B cell (primary cell): Measurements from ENCODE around the gene CLCN2. TPM values are rescaled to one million over a fixed set of nuclear protein-coding genes. Genes with fewer than 3 reads are reported as not detected.
A peak's percentile ranks its signal among the peaks of the same experiment; 100 is the strongest.

Experiments used
- ATAC-seq: fragments of 200-7000 bp; cut with Tn5 transposase; one replicate; pipeline ENCODE4 v1.10.0; 2021; ENCODE audit warnings: low read depth, mild to moderate bottlenecking, moderate number of reproducible peaks, moderate library complexity
- CTCF ChIA-PET: fragments of 350-600 bp; sonication (Branson Sonifier 250); formaldehyde crosslinking; loops from one replicate; lab custom pipeline; 2021; ENCODE audit warnings: antibody characterized with exemption, inconsistent platforms; lab: Charles Lee
- POLR2A ChIA-PET: fragments of 350-600 bp; sonication (Branson Sonifier 250); formaldehyde crosslinking; loops from one replicate; lab custom pipeline; 2021; ENCODE audit warnings: antibody characterized with exemption; lab: Charles Lee
- DNase-seq: peaks from one replicate; pipeline ENCODE4 v3.0.0; 2013
- H2AFZ ChIP-seq: 2 replicates; pipeline ENCODE4 v1.6.1; 2012; ENCODE audit warnings: mild to moderate bottlenecking, low read depth, low read length; ENCODE audit not compliant: insufficient read depth, poor library complexity, severe bottlenecking
- H3K27ac ChIP-seq, 2 donors: 1 replicate in 1 of 2; 2 replicates in 1 of 2; pipeline ENCODE4 v1.5.1; 2012 to 2013; ENCODE audit warnings: low read length in 2 of 2, mild to moderate bottlenecking in 2 of 2, moderate library complexity in 1 of 2
- H3K27me3 ChIP-seq, 4 experiments: fragments of 200-600 bp in 1 of 4; sonication (generic) in 1 of 4; replicated peaks in 1 of 4; 1 replicate in 2 of 4; 2 replicates in 2 of 4; pipeline versions ENCODE4 v1.6.1 to v1.7.0; 2013 to 2016; ENCODE audit warnings: low read length in 3 of 4, mild to moderate bottlenecking in 2 of 4, mixed read lengths in 1 of 4, moderate library complexity in 1 of 4; ENCODE audit not compliant: insufficient read depth in 4 of 4, control insufficient read depth in 3 of 4; ENCODE audit errors: control extremely low read depth in 1 of 4
- H3K36me3 ChIP-seq, 2 experiments: replicated peaks in 1 of 2; 1 replicate in 1 of 2; 2 replicates in 1 of 2; pipeline versions ENCODE4 v1.6.1 to v1.7.1; 2013; ENCODE audit warnings: low read length in 1 of 2; ENCODE audit not compliant: insufficient read depth in 2 of 2, control insufficient read depth in 1 of 2; ENCODE audit errors: control extremely low read depth in 1 of 2, extremely low read depth in 1 of 2
- H3K4me1 ChIP-seq, 2 donors: fragments of 200-600 bp in 1 of 2; sonication (generic) in 1 of 2; 1 replicate in 1 of 2; 2 replicates in 1 of 2; pipeline versions ENCODE4 v1.5.1 to v1.6.1; 2013 to 2017; ENCODE audit warnings: low read length in 2 of 2; ENCODE audit not compliant: control insufficient read depth in 2 of 2, insufficient read depth in 2 of 2
- H3K4me2 ChIP-seq: replicated peaks from 2 replicates; pipeline ENCODE3; 2012; ENCODE audit warnings: mild to moderate bottlenecking, low read depth, low read length; ENCODE audit not compliant: poor library complexity, severe bottlenecking
- H3K4me3 ChIP-seq, 5 experiments: fragments of 200-600 bp in 1 of 5; sonication (generic) in 1 of 5; 1 replicate in 3 of 5; 2 replicates in 2 of 5; pipeline versions ENCODE4 v1.5.1 to v1.7.0; 2011 to 2016; ENCODE audit warnings: low read length in 4 of 5, mild to moderate bottlenecking in 4 of 5, low read depth in 2 of 5, control low read depth in 1 of 5, moderate library complexity in 1 of 5; ENCODE audit not compliant: insufficient read depth in 1 of 5; ENCODE audit errors: control extremely low read depth in 1 of 5, extremely low read depth in 1 of 5
- H3K79me2 ChIP-seq: fragments of 200-600 bp; sonication (generic); one replicate; pipeline ENCODE4 v1.6.0; 2016; ENCODE audit warnings: low read length; ENCODE audit not compliant: control insufficient read depth, insufficient read depth
- H3K9ac ChIP-seq: fragments of 200-600 bp; sonication (generic); 2 replicates; pipeline ENCODE4 v1.6.1; 2017; ENCODE audit warnings: mild to moderate bottlenecking, low read length, moderate library complexity
- H3K9me3 ChIP-seq, 3 donors: one replicate each; pipeline versions ENCODE4 v1.6.1 to v1.7.1; 2013; ENCODE audit warnings: low read length in 2 of 3; ENCODE audit not compliant: control insufficient read depth in 2 of 3, insufficient read depth in 1 of 3; ENCODE audit errors: control extremely low read depth in 1 of 3
- H4K20me1 ChIP-seq: 2 replicates; pipeline ENCODE4 v1.6.0; 2012; ENCODE audit warnings: mild to moderate bottlenecking, low read length; ENCODE audit not compliant: insufficient read depth, control insufficient read depth, poor library complexity, severe bottlenecking
- H3K27ac Mint-ChIP-seq: one replicate; pipeline ENCODE4 v1.8.0; 2021; ENCODE audit warnings: mixed read lengths
- H3K27me3 Mint-ChIP-seq: one replicate; pipeline ENCODE4 v1.8.0; 2021; ENCODE audit warnings: mixed read lengths
- H3K4me1 Mint-ChIP-seq: one replicate; pipeline ENCODE4 v1.8.0; 2021; ENCODE audit warnings: mixed read lengths
- H3K4me3 Mint-ChIP-seq: one replicate; pipeline ENCODE4 v1.8.0; 2021; ENCODE audit warnings: mixed read lengths
- H3K9me3 Mint-ChIP-seq: one replicate; pipeline ENCODE4 v1.8.0; 2022; ENCODE audit warnings: mixed read lengths; ENCODE audit not compliant: insufficient read depth
- CTCF ChIP-seq: fragments of 200-600 bp; IDR thresholded peaks from one replicate; pipeline ENCODE4 v1.8.0; 2022; ENCODE audit warnings: antibody characterized with exemption, mild to moderate bottlenecking
- EZH2 ChIP-seq: IDR thresholded peaks from 2 replicates; pipeline ENCODE4 v1.6.1; 2012; ENCODE audit warnings: borderline replicate concordance, low read depth, mild to moderate bottlenecking, moderate library complexity, low read length; ENCODE audit not compliant: insufficient read depth, poor library complexity, severe bottlenecking
- WGBS: methylation state at CpG from one replicate; pipeline ENCODE4 v1.1.5; 2013; ENCODE audit warnings: missing lambda C conversion rate; ENCODE audit not compliant: insufficient coverage; 5-methylcytosine and 5-hydroxymethylcytosine counted together
- intact Hi-C: fragments of 100-400 bp; cut with micrococcal nuclease; formaldehyde crosslinking; loops from one replicate; pipeline ENCODE4 v1.10.0; 2022
- polyA plus RNA-seq: library from polyadenylated mRNA; depleted of rRNA; stranded (reverse); fragments of >200 nt; gene quantifications from 2 replicates; pipeline ENCODE4 v1.2.3, GENCODE V29; 2012
- total RNA-seq, 2 donors: library from RNA; stranded (reverse); fragments of 120-200 nt in 1 of 2; gene quantifications; 1 replicate in 1 of 2; 2 replicates in 1 of 2; pipeline versions ENCODE4 v1.2.3 to v1.2.4, GENCODE V29; 2013 to 2022

The CLCN2 gene
- total and polyA plus RNA-seq, 2 donors (not counting 1 experiment from before 2014, with no cell fraction given): 6.1 to 8.1 TPM

- Histone ChIP-seq H3K4me2 (peak overlapping the region; percentile 99), H3K27ac (no peak overlapping the region), H3K9me3 (no peaks in the 10 kb centered on the region), H4K20me1 (peaks cover 25% of the 10 kb centered on the region), H3K36me3 (peaks cover 3 to 46% of the 10 kb centered on the region in 2 experiments), H3K9ac (peak overlapping the region; percentile 89), H2AFZ (no peak overlapping the region), H3K4me1 (peaks cover 12 to 17% of the 10 kb centered on the region in 2 donors), H3K27me3 (no peaks in the 10 kb centered on the region), H3K4me3 (peak overlapping the region in 2 of 5 experiments; percentile 60 to 92), H3K79me2 (peaks cover 32% of the 10 kb centered on the region)
- intact Hi-C loops: no loop called here
- H3K9me3 Mint-ChIP-seq: no peaks in the 10 kb centered on the region
- POLR2A ChIA-PET: no interaction called here
- peak overlapping the region; percentile 95 for H3K4me3 Mint-ChIP-seq
- WGBS: no CpG with 5 or more reads among the region's 3 CpGs
- ATAC-seq (no peak), DNase-seq (no peak)
- H3K27me3 Mint-ChIP-seq: no peaks in the 10 kb centered on the region
- no peak for TF ChIP-seq CTCF
- TF ChIP-seq EZH2: no peak
- peak overlapping the region; percentile 91 for H3K27ac Mint-ChIP-seq
- CTCF ChIA-PET: interaction anchor here (0.9 to 1.5 kb wide), 2 partner anchors 11 to 50 kb away, joined by 3 to 4 read pairs; partner anchors contain the start of gene EEF1AKMT4
- peaks cover 22% of the 10 kb centered on the region for H3K4me1 Mint-ChIP-seq
These were observed 61.1 kb downstream of the CLCN2 start for GRCh38 chr3:184300378-184300720.

GRCh38 chr3:184299488-184300377, 61.7 kb downstream of the CLCN2 start:
- ChIA-PET POLR2A (interaction anchor here (1.0 kb wide), 1 partner anchor 63 kb away, joined by 4 read pairs; no protein-coding TSS in a partner anchor), CTCF (interaction anchor here (0.6 to 0.9 kb wide), 2 partner anchors 12 to 186 kb away, joined by 3 read pairs; no protein-coding TSS in a partner anchor)
- H3K4me3 Mint-ChIP-seq: peak overlapping the region; percentile 95
- Histone ChIP-seq H3K36me3 (peaks cover 3 to 43% of the 10 kb centered on the region in 2 experiments), H3K4me1 (peaks cover 12 to 17% of the 10 kb centered on the region in 2 donors), H3K27ac (peak overlapping the region; percentile 28 to 64), H3K9me3 (no peaks in the 10 kb centered on the region), H4K20me1 (peaks cover 25% of the 10 kb centered on the region), H3K27me3 (peaks cover 0 to 2% (median 0%) of the 10 kb centered on the region in 4 experiments), H3K9ac (peak overlapping the region; percentile 89), H3K79me2 (peaks cover 32% of the 10 kb centered on the region), H2AFZ (peak overlapping the region; percentile 90), H3K4me2 (peak overlapping the region; percentile 99), H3K4me3 (peak overlapping the region; percentile 60 to 92 (median 74))
- intact Hi-C loops: loop anchor here (1.0 to 5.0 kb wide), 12 partner anchors 15 to 602 kb away; partner anchors contain the start of genes ABCC5, ABCF3, AP2M1 and EEF1AKMT4
- H3K4me1 Mint-ChIP-seq: peaks cover 22% of the 10 kb centered on the region
- H3K27me3 Mint-ChIP-seq: peaks cover 5% of the 10 kb centered on the region
- TF ChIP-seq CTCF (no peak), EZH2 (no peak)
- peak overlapping the region; percentile 91 for H3K27ac Mint-ChIP-seq
- ATAC-seq: no peak
- DNase-seq: no peak
- 7% methylated on average over 18 of the region's 29 CpGs for WGBS
- no peaks in the 10 kb centered on the region for H3K9me3 Mint-ChIP-seq
